Measurements from ENCODE around the gene FBXL19. TPM values are rescaled to one million over a fixed set of nuclear protein-coding genes. Genes with fewer than 3 reads are reported as not detected.
A peak's percentile ranks its signal among the peaks of the same experiment; 100 is the strongest.

Gene FBXL19
- total RNA-seq, 4 donors from 2014 or later = 4.7 to 9.1 (median 6.9) TPM

GRCh38 chr16:30953111-30953510 lies 29.7 kb downstream of the FBXL19 start:
- no peak for ATAC-seq (ENCODE audit: low FRiP score)
- no peak for DNase-seq (ENCODE audit: low spot score)
- TF ChIP-seq CTCF (IDR thresholded peaks at IDR 0.05) = no peak

- TF ChIP-seq CTCF (IDR thresholded peaks at IDR 0.05) = peak in 1 of 3 donors; percentile 6
- DNase-seq (ENCODE audit: low spot score) (no peak), ATAC-seq (ENCODE audit: low FRiP score) (no peak)
These were observed 30.2 kb downstream of the FBXL19 start for GRCh38 chr16:30953511-30954124.

GRCh38 chr16:30954993-30955392 lies 31.6 kb downstream of the FBXL19 start:
- no peak for ATAC-seq (ENCODE audit: low FRiP score)

GRCh38 chr16:30956601-30957455 lies 33.5 kb downstream of the FBXL19 start:
- peak; percentile 72 for ATAC-seq (ENCODE audit: low FRiP score)

More at GRCh38 chr16:30954993-30955392, 31.6 kb downstream of the FBXL19 start:
- no peak for TF ChIP-seq CTCF (IDR thresholded peaks at IDR 0.05)
- no peak for DNase-seq (ENCODE audit: low spot score)

GRCh38 chr16:30957456-30958174 lies 34.2 kb downstream of the FBXL19 start, which contains the start of gene SETD1A:
Gene SETD1A (plus strand): TSS chr16:30957754. CDS start chr16:30958732, 978 bp downstream.
- peak; percentile 87 for ATAC-seq (ENCODE audit: low FRiP score)
- no peak for TF ChIP-seq CTCF (IDR thresholded peaks at IDR 0.05)

More at GRCh38 chr16:30956601-30957455, 33.5 kb downstream of the FBXL19 start:
- TF ChIP-seq CTCF (IDR thresholded peaks at IDR 0.05) = no peak
- peak; percentile 77 for DNase-seq (ENCODE audit: low spot score)

GRCh38 chr16:30958175-30959079 lies 35.1 kb downstream of the FBXL19 start:
- peak; percentile 14 for ATAC-seq (ENCODE audit: low FRiP score)
- TF ChIP-seq CTCF (IDR thresholded peaks at IDR 0.05) = no peak

More at GRCh38 chr16:30957456-30958174, 34.2 kb downstream of the FBXL19 start, which contains the start of gene SETD1A:
- peak; percentile 92 for DNase-seq (ENCODE audit: low spot score)

More at GRCh38 chr16:30958175-30959079, 35.1 kb downstream of the FBXL19 start:
- DNase-seq (ENCODE audit: low spot score) = no peak
